ENCODE data around the gene SETD2.

DNA sequence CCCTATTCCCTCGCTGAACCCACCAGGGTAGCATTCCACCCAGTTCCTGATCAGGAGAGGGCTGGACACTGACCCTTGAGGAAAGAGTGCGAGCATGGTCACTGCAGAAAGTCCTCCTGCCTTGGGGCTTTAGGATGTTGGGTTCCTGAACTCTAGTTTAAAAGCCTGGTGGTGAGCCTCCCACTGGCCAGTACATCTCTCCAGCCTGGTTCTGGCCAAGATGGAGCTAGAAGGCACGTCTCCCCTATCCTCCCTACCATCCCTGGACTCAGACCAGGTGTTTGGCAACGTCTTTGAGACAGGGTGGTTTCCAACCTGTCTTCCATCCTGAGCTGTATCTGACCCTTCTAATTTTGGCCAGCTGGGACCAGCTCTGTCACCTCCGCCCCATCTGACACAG, 153.0 kb downstream of the SETD2 start:
- TF ChIP-seq, protein P1, sequence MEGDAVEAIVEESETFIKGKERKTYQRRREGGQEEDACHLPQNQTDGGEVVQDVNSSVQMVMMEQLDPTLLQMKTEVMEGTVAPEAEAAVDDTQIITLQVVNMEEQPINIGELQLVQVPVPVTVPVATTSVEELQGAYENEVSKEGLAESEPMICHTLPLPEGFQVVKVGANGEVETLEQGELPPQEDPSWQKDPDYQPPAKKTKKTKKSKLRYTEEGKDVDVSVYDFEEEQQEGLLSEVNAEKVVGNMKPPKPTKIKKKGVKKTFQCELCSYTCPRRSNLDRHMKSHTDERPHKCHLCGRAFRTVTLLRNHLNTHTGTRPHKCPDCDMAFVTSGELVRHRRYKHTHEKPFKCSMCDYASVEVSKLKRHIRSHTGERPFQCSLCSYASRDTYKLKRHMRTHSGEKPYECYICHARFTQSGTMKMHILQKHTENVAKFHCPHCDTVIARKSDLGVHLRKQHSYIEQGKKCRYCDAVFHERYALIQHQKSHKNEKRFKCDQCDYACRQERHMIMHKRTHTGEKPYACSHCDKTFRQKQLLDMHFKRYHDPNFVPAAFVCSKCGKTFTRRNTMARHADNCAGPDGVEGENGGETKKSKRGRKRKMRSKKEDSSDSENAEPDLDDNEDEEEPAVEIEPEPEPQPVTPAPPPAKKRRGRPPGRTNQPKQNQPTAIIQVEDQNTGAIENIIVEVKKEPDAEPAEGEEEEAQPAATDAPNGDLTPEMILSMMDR (IDR thresholded peaks at IDR 0.05) = no peak
- no peak for TF ChIP-seq POLR2A (IDR thresholded peaks at IDR 0.05)
- no peak for TF ChIP-seq EP300 (IDR thresholded peaks at IDR 0.05; ENCODE audit: low read depth)

All from transverse colon (tissue), 3 donors.